Stimulated activated CD8-positive, alpha-beta memory T cell treated with anti-CD3 and anti-CD28 coated beads, Interleukin-12 subunit alpha, Interleukin-12 subunit beta, amount 100 ng/mL, for 24 hours (primary cell): Measurements from ENCODE around the gene NRCAM.

Source experiments
- DNase-seq: peaks from one replicate; pipeline ENCODE4 v3.0.0-alpha.2; 2020; ENCODE audit errors: extremely low read depth

NRCAM gene

DNA sequence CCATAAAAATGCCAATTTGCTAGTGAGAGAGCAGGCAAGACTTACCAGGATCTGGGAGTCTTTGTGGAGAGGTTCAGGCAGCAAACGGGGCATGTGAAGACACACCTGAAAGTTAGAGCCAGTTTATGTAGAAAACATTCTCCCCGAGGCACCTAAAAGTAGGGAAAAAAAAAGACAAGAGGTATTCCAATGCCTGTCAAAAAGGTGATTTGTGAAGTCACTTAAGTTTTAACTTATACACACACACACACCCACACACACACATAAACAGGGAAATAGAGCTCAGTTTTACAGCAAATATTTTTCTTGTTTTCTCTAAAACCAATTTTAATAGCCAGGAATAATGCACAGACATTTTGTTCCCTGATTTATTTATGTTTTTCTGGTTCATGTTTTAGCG, 326.0 kb downstream of the NRCAM start, which contains the start of gene LAMB4:
LAMB4 (minus strand) TSS at position 101 of the 400 bp plus-strand sequence. CDS start 7,197 bp downstream, outside the sequence.
- no peak for DNase-seq

GRCh38 chr7:108129018-108129965, 326.9 kb downstream of the NRCAM start:
- DNase-seq = no peak

- no peak for DNase-seq
Measured at GRCh38 chr7:108128514-108128913, 327.7 kb downstream of the NRCAM start.

- no peak for DNase-seq
Measured at GRCh38 chr7:108127461-108127860, 328.8 kb downstream of the NRCAM start.

DNA sequence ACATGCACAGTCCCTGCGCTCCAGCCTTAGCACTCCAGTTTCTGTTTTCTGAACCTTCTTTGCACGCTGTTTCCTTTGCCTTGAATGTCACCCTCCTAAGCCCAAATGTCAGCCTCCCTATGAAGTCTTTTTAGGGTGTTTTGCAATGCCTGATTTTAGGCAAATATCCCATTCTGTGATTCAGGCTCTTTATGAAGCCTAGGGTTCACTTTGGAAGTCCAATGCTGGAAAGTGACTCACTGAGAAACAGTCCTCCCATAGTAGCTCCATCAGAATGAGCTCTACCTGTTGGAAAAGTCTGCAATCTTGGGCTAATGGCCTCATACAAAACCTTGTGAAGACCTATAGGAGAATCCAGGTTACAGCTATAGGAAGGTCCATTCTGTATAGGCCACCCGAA, 331.4 kb downstream of the NRCAM start:
- no peak for DNase-seq

- DNase-seq = no peak
Measured at GRCh38 chr7:108122181-108122580, 334.1 kb downstream of the NRCAM start.

DNA sequence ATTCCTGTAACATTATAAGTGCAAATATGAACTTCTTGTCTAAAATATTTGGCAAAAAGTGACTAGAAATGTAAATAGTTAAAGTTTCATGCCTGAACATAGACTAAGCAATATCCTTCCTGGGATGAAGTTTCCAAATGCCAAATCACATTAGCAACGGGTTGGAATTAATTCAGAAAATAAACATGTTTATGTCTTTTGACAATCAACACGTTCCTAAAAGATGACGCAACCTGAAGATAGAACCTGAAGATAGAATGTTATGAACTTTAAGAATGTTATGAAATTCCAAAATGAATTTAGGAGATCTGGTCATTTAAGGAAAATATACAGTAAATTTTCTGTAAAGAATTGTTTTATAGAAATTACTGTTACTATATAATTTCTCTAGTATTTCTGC, 335.3 kb downstream of the NRCAM start:
- no peak for DNase-seq

- DNase-seq = no peak
Measured at GRCh38 chr7:108120196-108120595, 336.0 kb downstream of the NRCAM start.

DNA sequence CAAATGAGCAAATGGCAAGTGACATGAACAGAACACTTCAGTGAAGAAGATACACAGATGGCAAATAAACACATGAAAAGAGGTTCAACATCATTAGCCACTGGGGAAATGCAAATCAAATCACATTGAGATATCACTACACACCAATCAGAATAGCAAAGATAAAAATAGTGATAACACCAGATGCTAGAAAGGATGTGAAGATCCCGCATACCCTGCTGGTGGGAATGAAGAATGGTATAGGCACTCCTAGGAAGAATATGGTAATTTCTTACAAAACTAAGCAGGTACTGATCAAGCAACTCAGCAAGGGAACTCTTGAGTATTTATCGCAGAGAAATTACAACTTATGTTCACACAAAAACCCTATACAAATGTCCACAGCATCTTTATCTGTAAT, 337.3 kb downstream of the NRCAM start:
- DNase-seq = no peak

- DNase-seq = no peak
Measured at GRCh38 chr7:108114117-108114841, 342.0 kb downstream of the NRCAM start.

DNA sequence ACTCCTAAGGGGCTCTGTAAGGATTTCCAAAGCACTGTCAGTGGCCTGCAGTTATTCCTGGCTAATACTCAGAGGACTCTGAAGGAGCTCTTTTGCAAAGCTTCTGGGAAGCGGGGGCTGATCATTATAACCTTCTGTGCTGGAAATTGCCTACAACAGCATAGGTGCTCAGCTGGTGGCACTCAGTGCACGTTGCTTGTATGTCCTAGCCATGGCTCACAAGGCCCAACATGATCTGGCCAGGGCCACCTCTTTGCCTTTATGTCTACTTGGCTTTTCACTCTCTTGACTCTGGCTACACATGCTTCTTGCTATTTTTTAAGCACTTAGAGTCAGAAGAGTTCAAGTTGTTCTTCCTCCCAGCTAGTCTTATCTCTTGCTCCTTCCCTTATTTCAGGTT, 343.6 kb downstream of the NRCAM start:
- DNase-seq = no peak

DNA sequence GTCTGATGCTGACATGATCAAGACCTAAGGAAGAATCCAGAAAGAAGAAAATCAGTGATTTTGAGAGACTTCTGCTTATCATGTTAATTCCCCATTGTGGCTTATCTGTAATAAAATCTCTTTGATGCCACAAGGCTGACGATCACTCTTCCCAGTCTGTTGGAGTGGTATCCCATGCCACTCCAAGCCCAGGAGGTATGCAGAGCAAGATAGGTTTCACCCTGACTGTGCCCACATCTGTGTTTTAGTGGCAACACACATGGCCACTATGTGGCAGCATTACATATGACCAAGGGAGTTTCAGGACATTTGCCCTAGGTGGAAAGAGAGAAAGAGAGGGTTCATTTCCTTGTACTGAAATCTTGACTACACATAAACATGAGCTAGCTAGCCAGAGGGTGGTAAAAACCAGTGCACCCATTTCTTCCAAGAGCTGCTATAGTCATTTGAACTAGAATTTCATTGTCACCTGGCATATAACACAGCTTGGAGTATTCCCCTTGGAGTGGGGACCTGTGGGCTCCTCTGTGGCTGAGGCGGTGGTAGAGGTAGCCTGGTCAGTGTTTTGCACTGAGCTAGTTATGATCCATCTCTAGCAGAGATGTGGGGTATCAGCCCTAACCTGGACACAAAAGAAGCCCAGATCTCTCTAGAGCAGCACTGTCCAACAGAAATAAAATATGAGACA, 346.9 kb downstream of the NRCAM start:
- no peak for DNase-seq

DNA sequence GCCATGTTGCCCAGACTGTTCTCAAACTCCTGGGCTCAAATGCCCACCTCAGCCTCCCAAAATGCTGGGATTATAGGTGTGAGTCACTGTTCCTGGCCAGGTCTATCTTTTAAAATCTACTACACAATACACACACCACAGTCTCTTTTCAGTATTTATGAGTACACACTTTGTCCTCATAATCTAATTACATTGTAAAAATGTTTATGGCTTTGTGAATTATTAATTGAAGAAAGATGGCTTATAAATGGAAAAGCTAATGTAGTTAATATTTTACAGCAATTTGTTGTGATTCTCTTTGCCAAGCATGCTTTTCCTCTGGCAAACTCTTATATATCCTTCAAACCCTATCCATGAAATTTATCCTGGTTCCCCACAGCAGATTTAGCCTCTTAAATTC, 348.1 kb downstream of the NRCAM start:
- DNase-seq = no peak

DNA sequence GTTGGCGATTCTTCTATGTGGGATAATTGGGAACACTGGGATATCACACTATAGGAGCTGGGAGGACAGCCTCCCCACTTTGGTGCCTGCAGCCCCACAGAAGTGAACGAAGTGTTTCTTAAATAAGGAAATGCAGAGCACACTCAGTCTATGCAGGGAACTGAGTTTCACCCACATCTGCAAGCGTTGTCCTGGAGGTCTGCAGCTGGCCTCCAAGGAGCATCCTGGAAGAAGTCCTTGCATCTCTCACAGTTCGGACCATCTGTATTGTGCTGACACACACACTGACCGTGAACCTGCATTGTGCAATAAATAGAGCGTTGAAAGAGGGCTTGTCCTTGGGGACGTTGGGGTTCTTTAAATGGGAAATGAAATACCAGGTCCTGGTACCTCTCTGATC, 351.9 kb downstream of the NRCAM start:
- DNase-seq = no peak

DNA sequence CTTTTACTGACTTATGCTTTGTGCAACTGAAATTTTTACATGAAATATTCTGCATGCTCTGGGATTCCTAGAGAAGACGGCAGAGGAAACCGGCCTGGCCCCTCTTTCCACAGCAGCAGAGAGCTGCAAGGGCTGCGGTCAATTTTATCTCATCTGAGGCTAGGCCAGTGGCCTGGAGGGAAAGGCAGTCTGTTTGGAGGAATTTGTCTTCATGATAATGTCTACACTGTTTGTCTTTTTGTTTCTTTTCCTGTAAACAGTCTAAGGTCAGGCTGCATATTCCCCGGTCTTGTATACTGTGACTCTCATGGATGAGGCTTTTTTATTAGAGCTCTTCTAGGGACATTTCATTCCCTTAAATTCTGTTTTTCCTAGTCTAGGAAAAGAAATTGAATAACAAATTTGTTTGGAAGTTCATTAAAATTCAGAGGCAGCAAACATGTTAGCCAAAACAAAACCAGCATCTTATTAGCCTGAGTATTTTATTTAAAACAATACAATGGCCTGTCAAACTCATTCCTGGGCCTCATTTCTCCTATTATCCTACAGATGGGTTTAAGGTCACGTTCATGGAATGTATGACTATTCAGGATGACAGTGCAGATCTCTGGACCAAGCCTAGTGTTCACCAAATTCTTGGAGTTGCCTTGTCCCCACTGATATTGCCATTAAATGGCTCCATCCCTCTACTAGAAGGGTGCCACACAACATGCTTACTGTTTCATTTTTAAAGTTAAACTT, 352.5 kb downstream of the NRCAM start:
- no peak for DNase-seq

DNA sequence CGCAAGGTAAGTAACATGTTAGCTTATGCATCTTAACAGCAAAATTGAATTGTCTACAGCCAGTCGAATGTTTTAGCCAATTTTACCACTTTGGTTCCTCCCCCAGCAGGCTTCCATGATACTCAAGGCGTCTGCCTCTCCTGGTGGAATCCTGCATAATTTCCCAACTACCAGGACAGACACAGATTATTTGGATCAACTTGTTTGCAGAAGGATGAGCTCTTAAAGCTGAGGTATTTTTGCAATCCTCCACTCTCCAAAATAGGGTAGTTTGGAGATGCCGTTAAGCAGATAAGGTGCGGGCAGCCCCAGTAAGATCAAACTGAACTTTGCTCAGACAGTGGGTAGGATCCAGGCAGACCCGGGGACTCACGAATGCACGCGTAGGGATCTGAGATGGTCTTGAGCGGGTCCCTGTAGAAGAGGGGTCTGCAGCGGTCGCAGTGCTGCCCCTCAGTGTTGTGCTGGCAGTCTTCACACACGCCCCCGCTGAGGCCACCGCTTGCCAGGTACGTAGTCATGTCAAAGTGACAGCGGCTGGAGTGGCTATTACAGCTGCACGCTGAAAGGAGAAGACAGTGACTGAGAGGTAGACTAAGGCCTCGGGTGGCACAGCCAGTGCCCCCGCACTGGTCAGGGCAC, 353.4 kb downstream of the NRCAM start:
- no peak for DNase-seq

- no peak for DNase-seq
Measured at GRCh38 chr7:108101759-108102158, 354.5 kb downstream of the NRCAM start.

- no peak for DNase-seq
Measured at GRCh38 chr7:108099713-108100112, 356.5 kb downstream of the NRCAM start.

DNA sequence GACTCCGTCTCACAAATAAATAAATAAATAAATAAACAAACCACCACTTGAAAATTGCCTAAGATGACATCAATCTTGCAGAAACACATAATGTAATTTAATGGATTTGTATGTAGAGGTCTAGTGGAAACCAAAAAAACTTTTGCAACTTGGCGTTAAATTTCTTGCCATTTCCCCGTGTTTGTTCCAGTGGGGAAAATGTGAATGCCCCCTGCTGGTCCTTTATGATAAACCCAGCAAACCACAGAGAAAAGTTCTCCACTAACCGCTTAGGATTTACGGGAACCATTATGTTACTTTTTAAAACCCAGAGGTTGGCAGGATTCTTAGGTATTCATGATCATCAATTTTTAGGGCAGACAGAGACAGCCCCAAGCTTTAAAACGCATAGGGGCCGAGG, 358.5 kb downstream of the NRCAM start:
- DNase-seq = no peak
